HG03558 (cell line): Measurements from ENCODE around the gene AKR1E2.

Experiments used
- ATAC-seq: cut with Tn5 transposase; IDR thresholded peaks from one replicate; pipeline ENCODE4 v1.9.1; 2021; ENCODE audit warnings: moderate number of reproducible peaks; ENCODE audit not compliant: unreplicated experiment; ENCODE audit errors: extremely low read depth

Gene AKR1E2

DNA sequence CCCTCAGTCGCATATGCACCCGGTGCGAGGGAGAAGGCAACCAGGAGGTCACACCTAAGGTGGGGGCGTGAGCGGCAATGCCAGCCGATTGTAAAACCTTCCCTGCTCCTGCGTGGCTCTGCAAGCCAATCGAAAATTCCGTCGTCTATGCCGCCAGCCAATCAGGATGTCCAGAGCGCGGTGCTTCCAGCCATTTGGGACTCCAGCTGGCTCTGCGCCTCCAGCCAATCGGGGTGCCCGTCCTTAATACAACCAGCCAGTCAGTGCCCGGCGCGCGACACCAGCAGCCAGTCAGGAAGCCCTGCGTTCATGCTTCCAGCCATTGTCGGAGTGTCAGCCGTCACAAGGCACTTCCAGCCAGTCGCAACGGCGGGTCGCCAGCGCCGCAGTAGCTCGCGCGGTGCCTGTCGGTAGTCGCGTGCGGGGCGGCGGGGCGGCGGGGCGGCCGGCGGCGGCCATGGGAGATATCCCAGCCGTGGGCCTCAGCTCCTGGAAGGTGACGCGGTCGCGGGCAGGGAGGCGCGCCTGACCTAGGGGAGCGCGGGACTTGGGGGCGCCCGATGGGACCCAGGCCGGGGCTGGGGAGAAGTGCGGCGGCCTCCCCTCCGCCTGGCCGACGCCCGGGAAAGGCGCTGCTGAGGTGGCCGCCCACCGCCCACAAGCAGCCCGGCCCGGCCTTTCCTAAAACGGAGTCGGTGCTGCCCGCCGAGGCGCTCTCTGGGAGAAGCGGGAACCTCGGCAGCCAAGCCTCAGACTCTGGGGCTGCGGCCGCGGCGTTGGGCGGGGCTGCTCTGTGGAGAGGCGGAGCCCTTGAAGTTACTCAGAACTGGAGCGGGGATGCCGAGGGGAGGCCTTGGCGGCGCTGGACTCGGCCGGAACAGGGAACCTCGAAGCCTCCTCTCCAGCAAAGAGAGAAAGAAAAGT lies at the start of gene AKR1E2:
TSS of gene AKR1E2 (plus strand) at position 340 of the 924 bp plus-strand sequence. CDS start at position 458, 118 bp downstream.
- ATAC-seq, result no peak

DNA sequence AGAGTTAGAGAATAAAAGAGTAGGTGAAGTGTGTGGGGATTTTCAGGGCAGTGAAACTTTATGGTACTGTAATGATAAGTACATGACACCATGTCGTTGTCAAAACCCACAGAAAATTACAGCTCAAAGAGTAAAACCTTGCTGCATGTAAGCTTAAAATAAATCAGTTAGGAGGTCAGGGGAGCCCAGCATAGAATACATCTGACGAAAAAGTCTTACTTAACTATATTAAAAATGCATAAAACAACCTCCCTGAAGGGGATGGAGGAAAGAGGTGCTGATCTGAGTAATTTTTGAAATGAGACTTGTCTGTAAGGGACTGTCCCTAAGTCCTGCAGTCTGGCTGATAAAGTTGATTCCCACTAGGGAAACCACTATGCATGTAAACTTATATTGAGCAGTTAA lies 49.8 kb upstream of the AKR1E2 start:
- no peak for ATAC-seq

DNA sequence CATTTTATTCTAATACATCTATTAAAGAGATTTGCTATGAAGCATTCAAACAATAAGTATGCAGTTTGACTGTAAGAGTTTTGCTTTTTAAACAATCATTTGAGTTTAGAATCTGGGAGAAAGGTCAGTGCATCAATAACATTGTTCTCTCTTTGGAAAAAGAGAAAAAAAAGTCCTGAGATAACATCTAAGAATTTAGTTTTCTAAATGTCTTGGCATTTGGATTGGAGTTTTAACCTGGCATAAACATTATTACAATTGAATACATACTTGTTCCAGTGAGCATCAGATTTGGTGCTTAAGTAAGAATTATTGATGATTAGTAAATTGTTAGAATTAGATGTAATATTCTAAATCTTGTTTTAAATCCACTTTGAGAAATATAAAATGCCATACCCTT lies 47.2 kb upstream of the AKR1E2 start:
- no peak for ATAC-seq

- no peak for ATAC-seq
Observed at GRCh38 chr10:4780091-4780490, 45.9 kb upstream of the AKR1E2 start.

GRCh38 chr10:4780782-4781181 lies 45.2 kb upstream of the AKR1E2 start:
- ATAC-seq, result no peak

- no peak for ATAC-seq
Observed at GRCh38 chr10:4781955-4782354, 44.1 kb upstream of the AKR1E2 start.

DNA sequence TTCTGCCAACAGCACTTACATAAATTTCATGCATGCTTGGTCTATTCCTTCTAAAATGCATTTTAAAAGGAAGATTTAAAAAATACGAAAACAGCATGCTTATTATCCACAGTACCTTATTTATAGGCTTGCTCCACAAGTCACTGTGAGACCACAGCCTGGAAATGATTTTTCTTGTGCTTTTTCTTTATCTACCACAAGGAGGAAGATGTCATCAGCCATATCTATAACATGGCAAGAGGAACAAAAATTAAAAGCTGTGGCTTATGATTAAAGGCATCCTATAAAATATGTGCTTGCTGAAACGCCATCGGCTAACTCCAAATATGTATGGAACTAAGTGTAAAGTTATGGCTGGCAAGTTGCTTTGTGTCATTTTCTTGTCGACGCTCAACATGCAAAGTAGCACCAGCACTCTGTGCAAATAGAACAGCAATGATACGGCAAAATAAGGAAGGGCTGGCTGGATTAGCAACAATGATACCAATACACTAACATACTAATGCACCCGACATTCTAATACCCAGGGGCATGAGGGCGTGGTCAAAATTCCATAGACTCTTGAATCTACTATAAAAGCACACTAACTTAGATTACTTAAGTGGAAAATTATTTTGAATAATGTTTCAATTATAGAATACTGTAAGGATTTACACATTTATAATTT lies 41.2 kb upstream of the AKR1E2 start:
- no peak for ATAC-seq

DNA sequence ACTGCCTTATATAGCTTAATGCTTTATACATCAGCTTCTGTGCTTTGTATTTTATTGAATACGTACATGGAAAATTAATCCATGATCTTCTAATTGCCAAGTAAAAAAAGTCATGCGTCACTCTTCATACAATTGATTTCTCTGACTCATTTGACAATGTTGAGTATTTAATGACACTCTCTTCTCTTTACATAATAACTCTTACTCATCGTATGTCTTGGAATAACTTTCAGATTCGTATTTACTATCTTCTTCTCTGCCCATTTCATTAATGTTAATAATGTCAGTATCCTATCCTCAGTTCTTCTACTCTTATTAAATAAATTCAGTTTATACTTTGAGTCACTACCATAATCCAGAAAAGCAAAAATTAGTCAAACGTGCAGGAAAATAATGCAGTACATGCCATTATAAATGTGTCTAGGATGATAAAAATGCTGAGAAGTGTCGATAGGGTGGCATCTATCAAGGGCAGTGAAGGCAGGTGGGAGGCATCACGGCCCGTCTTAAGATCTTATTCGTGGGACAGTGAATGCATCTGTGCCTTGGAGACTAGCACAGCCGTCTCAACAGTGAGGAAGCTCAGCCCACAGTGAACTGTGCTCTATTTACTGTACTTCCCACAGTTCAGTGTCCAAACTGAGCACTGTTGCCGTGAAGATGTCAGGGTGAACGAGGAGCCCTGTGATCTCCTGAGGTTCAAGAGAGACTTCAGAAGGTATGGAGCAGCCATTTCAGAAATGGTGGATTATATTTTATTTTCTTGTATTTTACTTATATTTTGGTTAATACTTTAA lies 39.8 kb upstream of the AKR1E2 start:
- no peak for ATAC-seq

- no peak for ATAC-seq
Observed at GRCh38 chr10:4790045-4790444, 36.0 kb upstream of the AKR1E2 start.

GRCh38 chr10:4790922-4791321 lies 35.1 kb upstream of the AKR1E2 start:
- no peak for ATAC-seq

GRCh38 chr10:4792381-4792780 lies 33.6 kb upstream of the AKR1E2 start:
- no peak for ATAC-seq

DNA sequence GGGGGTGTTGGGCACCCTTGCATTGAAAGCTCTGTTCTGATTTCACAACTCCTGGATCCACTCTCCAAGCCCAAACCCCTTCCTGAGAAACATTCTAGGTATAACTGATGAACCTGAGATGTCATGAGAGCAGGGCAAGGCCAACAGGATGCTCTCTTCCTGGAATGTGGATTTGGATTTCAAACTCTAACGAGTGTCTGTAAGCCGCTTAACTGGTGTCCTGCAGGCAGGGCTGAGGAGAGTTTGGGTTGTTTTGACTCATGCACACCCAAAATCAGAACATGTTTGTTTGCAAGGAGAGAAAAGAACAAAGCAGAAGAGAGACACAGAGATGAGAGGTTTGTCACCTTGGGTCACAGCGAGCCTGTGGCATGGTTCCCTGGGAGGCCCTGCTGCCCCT lies 24.6 kb upstream of the AKR1E2 start:
- no peak for ATAC-seq

- ATAC-seq, result no peak
Observed at GRCh38 chr10:4802711-4803487, 23.1 kb upstream of the AKR1E2 start.

DNA sequence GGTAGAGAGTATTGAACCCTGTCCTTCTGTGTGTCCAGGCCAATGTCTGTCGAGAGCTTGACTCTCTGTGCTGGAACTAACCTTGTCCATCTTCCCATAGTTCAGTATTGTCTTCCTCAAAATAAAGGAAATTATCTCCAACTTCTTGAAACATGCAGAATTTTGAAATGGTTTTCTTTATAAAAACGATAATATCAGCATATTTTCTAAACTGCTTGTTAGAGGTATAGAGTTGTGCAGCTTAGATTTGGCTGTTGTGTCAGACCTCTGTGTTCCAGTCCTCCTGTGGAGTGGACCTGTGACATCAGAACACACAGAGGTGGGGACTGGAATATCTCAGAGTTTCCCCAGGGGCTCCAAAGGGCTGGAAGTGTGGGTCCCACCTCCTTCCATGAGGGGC lies 22.2 kb upstream of the AKR1E2 start:
- ATAC-seq, result no peak

GRCh38 chr10:4804465-4804864 lies 21.5 kb upstream of the AKR1E2 start:
- ATAC-seq, result no peak

DNA sequence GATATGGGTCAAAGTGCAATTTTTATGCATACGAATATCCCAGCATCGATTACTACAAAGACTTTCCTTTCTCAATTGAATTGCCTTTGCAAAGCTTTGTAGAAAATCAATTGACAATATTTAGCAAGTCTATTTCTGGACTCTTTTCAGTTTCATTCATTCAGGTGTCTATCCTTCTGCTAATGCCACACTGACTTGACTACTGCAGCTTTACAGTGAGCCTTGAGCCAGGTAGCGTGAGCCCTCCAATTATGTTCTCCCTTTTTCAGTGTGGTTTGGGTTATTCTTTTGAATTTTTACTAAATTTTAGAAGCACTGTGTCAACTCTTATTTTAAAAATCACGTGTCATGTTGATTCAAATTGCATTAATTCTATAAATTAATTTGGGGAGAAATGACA lies 19.5 kb upstream of the AKR1E2 start:
- ATAC-seq, result no peak

DNA sequence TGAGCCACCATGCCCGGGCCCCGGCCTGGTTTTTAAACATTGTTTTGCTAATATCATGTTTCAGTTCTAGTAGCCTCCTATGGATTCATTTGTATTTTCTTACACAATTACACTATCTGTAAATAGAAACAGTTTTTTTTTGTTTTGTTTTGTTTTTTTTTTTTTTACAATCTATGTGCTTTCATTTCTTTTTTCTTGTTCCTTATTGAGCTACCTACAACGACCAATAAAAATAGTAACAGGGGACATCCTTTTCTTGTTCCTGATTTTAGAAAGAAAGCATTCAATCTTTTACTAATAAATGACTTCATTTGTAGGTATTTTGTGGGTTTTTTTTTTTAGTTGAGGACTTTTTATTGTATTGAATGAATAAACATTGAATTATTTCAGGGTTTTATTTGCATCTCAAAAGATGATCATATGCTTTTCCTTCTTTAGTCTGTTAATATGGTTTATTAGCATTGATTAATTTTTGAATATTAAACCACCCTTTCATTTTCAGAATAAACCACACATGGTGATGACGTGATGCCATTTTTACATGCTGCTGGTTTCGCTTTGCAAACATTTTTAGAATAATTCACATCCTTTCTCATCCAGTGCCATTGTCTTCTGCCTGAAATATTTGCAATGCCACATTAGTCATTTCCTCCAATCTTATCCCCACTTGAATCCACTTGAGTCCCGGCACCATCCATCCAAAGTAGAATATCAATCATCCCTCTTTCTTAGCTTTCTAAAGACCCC lies 18.1 kb upstream of the AKR1E2 start:
- ATAC-seq, result no peak

DNA sequence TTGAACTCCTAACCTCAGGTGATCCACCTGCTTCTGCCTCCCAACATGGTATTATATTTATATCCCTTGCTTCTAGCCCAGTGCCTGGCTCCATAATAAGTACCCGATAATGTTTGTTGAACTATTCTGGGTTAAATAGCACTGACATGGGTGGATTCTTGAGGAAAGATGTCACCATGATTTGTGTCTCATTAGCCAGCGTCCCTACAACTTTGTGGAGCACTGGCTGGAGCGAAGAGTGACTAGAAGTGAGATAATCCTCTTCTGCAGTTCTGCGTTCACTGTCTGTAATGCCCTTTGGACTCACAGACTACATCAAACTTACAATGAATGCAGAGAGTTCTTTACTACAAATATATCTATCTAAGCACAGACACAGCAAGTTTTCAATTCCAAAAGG lies 16.9 kb upstream of the AKR1E2 start:
- no peak for ATAC-seq

GRCh38 chr10:4810092-4810491 lies 15.9 kb upstream of the AKR1E2 start:
- ATAC-seq, result no peak
